ENCODE data around the gene ILF2. TPM values are rescaled to one million over a fixed set of nuclear protein-coding genes. Genes with fewer than 3 reads are reported as not detected.

ILF2 gene
- total and polyA plus RNA-seq, 2 of the 13 experiments (the other 11 are each of a cell fraction or from before 2014, with no cell fraction given) = 292 to 366 TPM

- TF ChIP-seq ZFP91 (CRISPR knock-in tag; IDR thresholded peaks at IDR 0.05; ENCODE audit: borderline replicate concordance) (peak; percentile 62), ZNF33A (CRISPR knock-in tag; IDR thresholded peaks at IDR 0.05; ENCODE audit: borderline replicate concordance) (no peak; the same call in 1 of the 2 replicates), TFDP1 (CRISPR knock-in tag; IDR thresholded peaks at IDR 0.05; ENCODE audit: borderline replicate concordance) (peak; percentile 16; the same call in 1 of the 2 replicates), TEAD3 (CRISPR knock-in tag; optimal IDR thresholded peaks at IDR 0.05; ENCODE audit: borderline replicate concordance) (peak; percentile 31), FOXC1 (CRISPR knock-in tag; IDR thresholded peaks at IDR 0.05; ENCODE audit: borderline replicate concordance) (no peak), ZFP36L2 (CRISPR knock-in tag; IDR thresholded peaks at IDR 0.05) (no peak), ZNF670 (CRISPR knock-in tag; IDR thresholded peaks at IDR 0.05; ENCODE audit: borderline replicate concordance) (peak; percentile 71; the same call in 1 of the 2 replicates), PRDM15 (CRISPR knock-in tag; IDR thresholded peaks at IDR 0.05) (no peak; the same call in 1 of the 2 replicates), ZNF563 (CRISPR knock-in tag; IDR thresholded peaks at IDR 0.05) (no peak), ZKSCAN5 (CRISPR knock-in tag; IDR thresholded peaks at IDR 0.05) (no peak), TMF1 (CRISPR knock-in tag; IDR thresholded peaks at IDR 0.05; ENCODE audit: low read depth) (0 out of 2 replicates have a peak, but pooled peaks have one; percentile 46), HMGXB4 (CRISPR knock-in tag; IDR thresholded peaks at IDR 0.05; ENCODE audit: borderline replicate concordance in 1 of 2, low read depth in 1 of 2) (peak; percentile 92 to 98; a peak in 3 of 4 replicates), NR0B2 (CRISPR knock-in tag; IDR thresholded peaks at IDR 0.05) (no peak), ZNF10 (CRISPR knock-in tag; IDR thresholded peaks at IDR 0.05; ENCODE audit: borderline replicate concordance, low read depth) (no peak), ZNF20 (CRISPR knock-in tag; IDR thresholded peaks at IDR 0.05) (no peak; the same call in 1 of the 2 replicates), TFE3 (CRISPR knock-in tag; IDR thresholded peaks at IDR 0.05) (no peak; the same call in 1 of the 2 replicates)
These were observed at the start of gene ILF2 (continued) for GRCh38 chr1:153670859-153671627.
